Mesenchymal stem cell (in vitro differentiated cells and primary cell): ENCODE data around the gene CCDC38.
"Not testable (repeated sequence)": the region's sequence is repeated elsewhere in the genome, so short reads cannot be mapped to it uniquely, and the experiment has no call there.

Source experiments
- DNase-seq: peaks from one replicate; pipeline ENCODE4 v3.0.0-alpha.2; 2013
- H2AFZ ChIP-seq: one replicate; pipeline ENCODE4 v1.6.1; 2013; ENCODE audit warnings: low read depth, mild to moderate bottlenecking, control low read depth, inconsistent platforms, low read length, moderate library complexity
- H2AK5ac ChIP-seq: 2 replicates; pipeline ENCODE4 v1.6.1; 2013; ENCODE audit warnings: low read length, moderate library complexity, mild to moderate bottlenecking, inconsistent platforms; ENCODE audit not compliant: severe bottlenecking
- H2BK120ac ChIP-seq: one replicate; pipeline ENCODE4 v1.6.1; 2013; ENCODE audit warnings: low read depth, mild to moderate bottlenecking, inconsistent platforms, low read length, moderate library complexity
- H2BK12ac ChIP-seq, 2 experiments: one replicate each; pipeline ENCODE4 v1.6.1; 2013; ENCODE audit warnings: inconsistent platforms in 2 of 2, low read length in 2 of 2, mild to moderate bottlenecking in 2 of 2, moderate library complexity in 2 of 2, control low read depth in 1 of 2
- H2BK15ac ChIP-seq: one replicate; pipeline ENCODE4 v1.6.1; 2013; ENCODE audit warnings: mild to moderate bottlenecking, low read depth, inconsistent platforms; ENCODE audit not compliant: poor library complexity, severe bottlenecking
- H2BK5ac ChIP-seq: 2 replicates; pipeline ENCODE4 v1.6.1; 2013; ENCODE audit warnings: low read depth, mild to moderate bottlenecking, low read length, control low read depth, inconsistent platforms; ENCODE audit not compliant: poor library complexity, severe bottlenecking
- H3K14ac ChIP-seq, 2 experiments: one replicate each; pipeline ENCODE4 v1.6.1; 2013; ENCODE audit warnings: inconsistent platforms in 2 of 2, low read length in 2 of 2, control low read depth in 1 of 2, mild to moderate bottlenecking in 1 of 2, moderate library complexity in 1 of 2
- H3K18ac ChIP-seq, 2 experiments: one replicate each; pipeline ENCODE4 v1.6.1; 2013; ENCODE audit warnings: inconsistent platforms in 2 of 2, low read length in 2 of 2, control low read depth in 1 of 2, low read depth in 1 of 2, mild to moderate bottlenecking in 1 of 2
- H3K23ac ChIP-seq, 2 experiments: one replicate each; pipeline ENCODE4 v1.6.1; 2013; ENCODE audit warnings: inconsistent platforms in 2 of 2, low read length in 2 of 2, mild to moderate bottlenecking in 2 of 2, moderate library complexity in 2 of 2, control low read depth in 1 of 2
- H3K27ac ChIP-seq: 2 replicates; pipeline ENCODE4 v1.5.1; 2013; ENCODE audit warnings: mild to moderate bottlenecking, moderate library complexity, low read length, control low read depth, inconsistent platforms; ENCODE audit not compliant: poor library complexity, severe bottlenecking
- H3K27me3 ChIP-seq, 2 experiments: 2 replicates each; pipeline versions ENCODE4 v1.6.1 to v1.7.0; 2013; ENCODE audit warnings: low read length in 2 of 2, mild to moderate bottlenecking in 2 of 2, moderate library complexity in 2 of 2, control low read depth in 1 of 2, inconsistent platforms in 1 of 2; ENCODE audit not compliant: control insufficient read depth in 1 of 2, insufficient read depth in 1 of 2
- H3K36me3 ChIP-seq, 2 experiments: 2 replicates each; pipeline versions ENCODE4 v1.6.1 to v1.7.0; 2013; ENCODE audit warnings: low read length in 2 of 2, control low read depth in 1 of 2, inconsistent platforms in 1 of 2, low read depth in 1 of 2, mild to moderate bottlenecking in 1 of 2; ENCODE audit not compliant: insufficient read depth in 2 of 2, control insufficient read depth in 1 of 2
- H3K4ac ChIP-seq, 2 experiments: one replicate each; pipeline ENCODE4 v1.6.1; 2013; ENCODE audit warnings: inconsistent platforms in 2 of 2, low read length in 2 of 2, mild to moderate bottlenecking in 2 of 2, moderate library complexity in 2 of 2, control low read depth in 1 of 2, low read depth in 1 of 2
- H3K4me1 ChIP-seq: 2 replicates; pipeline ENCODE4 v1.6.1; 2013; ENCODE audit warnings: low read depth, low read length, control low read depth; ENCODE audit not compliant: control insufficient read depth, insufficient read depth
- H3K4me2 ChIP-seq: 2 replicates; pipeline ENCODE4 v1.6.1; 2013; ENCODE audit warnings: low read length, mild to moderate bottlenecking, inconsistent platforms; ENCODE audit not compliant: poor library complexity, severe bottlenecking
- H3K4me3 ChIP-seq, 2 experiments: 2 replicates each; pipeline versions ENCODE4 v1.5.1 to v1.7.0; 2013; ENCODE audit warnings: low read length in 2 of 2, mild to moderate bottlenecking in 2 of 2, control low read depth in 1 of 2, low read depth in 1 of 2; ENCODE audit not compliant: insufficient read depth in 1 of 2
- H3K79me1 ChIP-seq: replicated peaks from 2 replicates; pipeline ENCODE4 v1.6.1; 2013; ENCODE audit warnings: mild to moderate bottlenecking, control low read depth, low read length, inconsistent platforms; ENCODE audit not compliant: poor library complexity, severe bottlenecking
- H3K9ac ChIP-seq: 2 replicates; pipeline ENCODE4 v1.7.0; 2013; ENCODE audit warnings: mild to moderate bottlenecking, low read length, moderate library complexity
- H3K9me3 ChIP-seq: 2 replicates; pipeline ENCODE4 v1.7.0; 2013; ENCODE audit warnings: mild to moderate bottlenecking, low read length; ENCODE audit not compliant: control insufficient read depth
- H4K8ac ChIP-seq: one replicate; pipeline ENCODE4 v1.6.1; 2013; ENCODE audit warnings: inconsistent platforms, mild to moderate bottlenecking, low read length, moderate library complexity
- H4K91ac ChIP-seq: one replicate; pipeline ENCODE4 v1.6.1; 2013; ENCODE audit warnings: mild to moderate bottlenecking, low read length, inconsistent platforms
- WGBS: methylation state at CpG from one replicate; pipeline ENCODE4 v1.1.7; 2013; ENCODE audit warnings: mixed read lengths; 5-methylcytosine and 5-hydroxymethylcytosine counted together

CCDC38 gene

GRCh38 chr12:95852133-95852532 is 90.3 kb downstream of the CCDC38 start:
- Histone ChIP-seq H3K27me3 (peaks cover 0 to 10% of the 10 kb centered on the region in 2 experiments), H3K18ac (no peak overlapping the region), H3K4me2 (no peak overlapping the region), H3K14ac (no peak overlapping the region), H3K4me1 (no peaks in the 10 kb centered on the region), H3K79me1 (no peaks in the 10 kb centered on the region), H4K91ac (peak overlapping the region; percentile 47), H3K27ac (no peak overlapping the region), H3K9me3 (no peaks in the 10 kb centered on the region), H2AK5ac (no peak overlapping the region), H2BK120ac (no peak overlapping the region), H3K4me3 (no peak overlapping the region), H3K9ac (no peak overlapping the region), H2BK12ac (no peak overlapping the region), H3K36me3 (no peaks in the 10 kb centered on the region), H2AFZ (no peak overlapping the region), H3K23ac (no peak overlapping the region), H3K4ac (no peak overlapping the region), H2BK5ac (no peak overlapping the region), H4K8ac (no peak overlapping the region), H2BK15ac (no peak overlapping the region)
- no peak for DNase-seq
- WGBS = 82% methylated on average over 4 of the region's 4 CpGs

GRCh38 chr12:95851606-95852005 is 90.8 kb downstream of the CCDC38 start:
- Histone ChIP-seq H3K18ac (no peak overlapping the region), H3K4me2 (no peak overlapping the region), H2BK5ac (no peak overlapping the region), H4K8ac (no peak overlapping the region), H3K23ac (no peak overlapping the region), H3K9ac (no peak overlapping the region), H3K27ac (no peak overlapping the region), H3K4ac (no peak overlapping the region), H4K91ac (no peak overlapping the region), H2BK120ac (no peak overlapping the region), H2AK5ac (no peak overlapping the region), H2BK12ac (no peak overlapping the region), H3K36me3 (no peaks in the 10 kb centered on the region), H2BK15ac (no peak overlapping the region), H3K4me1 (no peaks in the 10 kb centered on the region), H3K14ac (no peak overlapping the region), H3K27me3 (peaks cover 0 to 10% of the 10 kb centered on the region in 2 experiments), H3K79me1 (no peaks in the 10 kb centered on the region), H3K9me3 (no peaks in the 10 kb centered on the region), H3K4me3 (no peak overlapping the region), H2AFZ (no peak overlapping the region)
- WGBS = 98% methylated on average over 2 of the region's 3 CpGs
- DNase-seq = no peak

- H2BK15ac ChIP-seq = no peak overlapping the region
- H3K27ac ChIP-seq = no peak overlapping the region
- H3K4me2 ChIP-seq = no peak overlapping the region
- H3K4ac ChIP-seq = no peak overlapping the region
- no peaks in the 10 kb centered on the region for H3K36me3 ChIP-seq
- H2AFZ ChIP-seq = no peak overlapping the region
- no peak overlapping the region for H3K23ac ChIP-seq
- H3K79me1 ChIP-seq = no peaks in the 10 kb centered on the region
- H2AK5ac ChIP-seq = no peak overlapping the region
- 69% methylated on average over 8 of the region's 8 CpGs for WGBS
- H3K14ac ChIP-seq = no peak overlapping the region
- no peak overlapping the region for H2BK12ac ChIP-seq
- no peaks in the 10 kb centered on the region for H3K4me1 ChIP-seq
- H3K4me3 ChIP-seq = no peak overlapping the region
- no peak overlapping the region for H2BK5ac ChIP-seq
- peak overlapping the region; percentile 58 for H3K9ac ChIP-seq
- peak; percentile 37 for DNase-seq
- peak overlapping the region; percentile 34 for H2BK120ac ChIP-seq
- H4K8ac ChIP-seq = no peak overlapping the region
- H4K91ac ChIP-seq = no peak overlapping the region
- H3K9me3 ChIP-seq = no peaks in the 10 kb centered on the region
- peaks cover 3 to 5% of the 10 kb centered on the region in 2 experiments for H3K27me3 ChIP-seq
- no peak overlapping the region for H3K18ac ChIP-seq
Measured at GRCh38 chr12:95848575-95849388, 93.6 kb downstream of the CCDC38 start.

GRCh38 chr12:95842426-95842825 is 100.0 kb downstream of the CCDC38 start:
- H3K9ac ChIP-seq, H3K79me1 ChIP-seq, H3K36me3 ChIP-seq, H3K27me3 ChIP-seq, H2AK5ac ChIP-seq, H2BK5ac ChIP-seq, H3K23ac ChIP-seq, H2BK120ac ChIP-seq, H3K27ac ChIP-seq, H3K4ac ChIP-seq, H4K91ac ChIP-seq, H3K14ac ChIP-seq, H3K9me3 ChIP-seq, H2AFZ ChIP-seq, H3K4me2 ChIP-seq, DNase-seq, H3K4me1 ChIP-seq, H3K18ac ChIP-seq, H2BK15ac ChIP-seq, H2BK12ac ChIP-seq, H4K8ac ChIP-seq, H3K4me3 ChIP-seq: not testable (repeated sequence)
- WGBS = 83% methylated on average over 6 of the region's 12 CpGs
